ENCODE measurements around the gene PTH2.
"Not testable (repeated sequence)": the region's sequence is repeated elsewhere in the genome, so short reads cannot be mapped to it uniquely, and the experiment has no call there.

The PTH2 gene

GRCh38 chr19:49378512-49378911, 44.7 kb downstream of the PTH2 start:
- DNase-seq (ENCODE audit: low read depth): no peak

GRCh38 chr19:49374665-49375434, 48.4 kb downstream of the PTH2 start:
- DNase-seq (ENCODE audit: low read depth): no peak

- not testable (repeated sequence) for DNase-seq (ENCODE audit: low read depth)
Observed at GRCh38 chr19:49373174-49373573, 50.1 kb downstream of the PTH2 start.
